ENCODE measurements around the gene PRPF39.
"Not testable (repeated sequence)": the region's sequence is repeated elsewhere in the genome, so short reads cannot be mapped to it uniquely, and the experiment has no call there.

Gene PRPF39

DNA sequence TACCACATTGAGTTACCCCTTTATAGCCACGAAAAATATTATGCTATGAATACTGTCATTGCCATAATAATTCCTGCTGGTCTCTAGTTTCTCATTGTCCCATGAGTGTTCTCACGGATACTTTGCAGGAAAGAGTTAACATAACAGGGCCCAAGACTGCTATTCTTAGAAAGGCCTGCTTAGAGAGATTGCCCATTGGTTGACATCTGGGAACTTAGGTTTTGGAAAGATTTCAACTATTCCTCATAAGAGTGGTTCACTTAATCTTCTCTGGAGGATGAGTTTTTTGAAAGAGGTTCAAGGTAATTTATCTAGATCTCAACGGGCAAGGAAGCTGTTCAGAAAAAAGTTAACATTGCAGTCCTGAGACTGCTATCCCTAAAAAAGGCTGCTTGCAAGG lies 18.4 kb upstream of the PRPF39 start:
- H3K36me3 ChIP-seq (ENCODE audit: insufficient read depth, low read length) = peaks cover 18% of the 10 kb centered on the region
- H3K4me3 ChIP-seq (ENCODE audit: low read length) = no peak overlapping the region
- H2AFZ ChIP-seq (ENCODE audit: low read depth, low read length) = no peak overlapping the region
- no peaks in the 10 kb centered on the region for H3K27me3 ChIP-seq (ENCODE audit: insufficient read depth, low read length)
- H3K9me3 ChIP-seq (ENCODE audit: low read length) = peaks cover 2% of the 10 kb centered on the region
- no peaks in the 10 kb centered on the region for H3K4me1 ChIP-seq (ENCODE audit: insufficient read depth, low read length)

- peaks cover 18% of the 10 kb centered on the region for H3K36me3 ChIP-seq (ENCODE audit: insufficient read depth, low read length)
- no peaks in the 10 kb centered on the region for H3K4me1 ChIP-seq (ENCODE audit: insufficient read depth, low read length)
- peaks cover 2% of the 10 kb centered on the region for H3K9me3 ChIP-seq (ENCODE audit: low read length)
- H3K27me3 ChIP-seq (ENCODE audit: insufficient read depth, low read length) = no peaks in the 10 kb centered on the region
- H2AFZ ChIP-seq (ENCODE audit: low read depth, low read length) = no peak overlapping the region
- no peak overlapping the region for H3K4me3 ChIP-seq (ENCODE audit: low read length)
These were observed 18.0 kb upstream of the PRPF39 start for GRCh38 chr14:45065956-45066355.

DNA sequence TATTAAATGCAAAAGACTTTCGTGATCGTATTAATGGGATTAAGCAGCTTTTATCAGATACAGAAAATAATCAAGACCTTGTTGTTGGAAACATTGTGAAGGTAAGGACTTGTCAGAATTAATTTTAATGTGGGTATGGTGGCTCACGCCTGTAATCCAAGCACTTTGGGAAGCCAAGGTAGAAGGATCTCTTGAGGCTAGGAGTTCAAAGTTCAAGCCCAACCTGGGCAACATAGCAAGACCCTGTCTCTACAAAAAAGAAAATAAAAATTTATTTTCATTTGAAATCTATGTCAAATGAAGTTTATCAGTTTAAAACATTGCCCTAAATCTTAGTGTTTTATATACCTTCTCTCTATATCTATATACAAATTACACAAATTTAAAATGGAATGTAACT lies 17.2 kb upstream of the PRPF39 start:
- no peaks in the 10 kb centered on the region for H3K4me1 ChIP-seq (ENCODE audit: insufficient read depth, low read length)
- peaks cover 2% of the 10 kb centered on the region for H3K9me3 ChIP-seq (ENCODE audit: low read length)
- no peak overlapping the region for H2AFZ ChIP-seq (ENCODE audit: low read depth, low read length)
- H3K36me3 ChIP-seq (ENCODE audit: insufficient read depth, low read length) = peaks cover 18% of the 10 kb centered on the region
- H3K27me3 ChIP-seq (ENCODE audit: insufficient read depth, low read length) = no peaks in the 10 kb centered on the region
- no peak overlapping the region for H3K4me3 ChIP-seq (ENCODE audit: low read length)

- Histone ChIP-seq H3K36me3 (ENCODE audit: insufficient read depth, low read length) (peaks cover 22% of the 10 kb centered on the region), H3K4me3 (ENCODE audit: low read length) (no peak overlapping the region), H3K27me3 (ENCODE audit: insufficient read depth, low read length) (no peaks in the 10 kb centered on the region), H3K4me1 (ENCODE audit: insufficient read depth, low read length) (no peaks in the 10 kb centered on the region), H3K9me3 (ENCODE audit: low read length) (peaks cover 2% of the 10 kb centered on the region), H2AFZ (ENCODE audit: low read depth, low read length) (no peak overlapping the region)
These were observed 15.5 kb upstream of the PRPF39 start for GRCh38 chr14:45068396-45068795.

DNA sequence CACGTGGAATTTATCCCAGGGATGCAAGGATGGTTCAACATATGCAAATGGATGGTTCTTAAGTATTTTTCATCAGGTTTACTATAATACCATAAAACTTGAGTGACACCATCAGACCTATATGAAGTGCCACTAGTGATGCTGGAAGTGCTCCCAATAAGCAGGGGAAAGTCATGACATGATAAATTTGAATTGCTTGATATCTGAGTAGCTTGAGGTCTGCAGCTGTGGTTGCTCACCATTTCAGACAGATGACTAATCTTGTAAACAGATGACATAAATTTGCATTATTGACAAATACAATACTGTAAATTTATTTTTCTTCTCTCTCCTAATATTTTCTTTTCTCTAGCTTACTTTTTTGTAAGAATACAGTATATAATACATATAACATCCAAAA lies 13.7 kb upstream of the PRPF39 start:
- H3K9me3 ChIP-seq (ENCODE audit: low read length) = peaks cover 2% of the 10 kb centered on the region
- H3K4me1 ChIP-seq (ENCODE audit: insufficient read depth, low read length) = no peaks in the 10 kb centered on the region
- H2AFZ ChIP-seq (ENCODE audit: low read depth, low read length) = no peak overlapping the region
- H3K36me3 ChIP-seq (ENCODE audit: insufficient read depth, low read length) = peaks cover 22% of the 10 kb centered on the region
- H3K27me3 ChIP-seq (ENCODE audit: insufficient read depth, low read length) = no peaks in the 10 kb centered on the region
- H3K4me3 ChIP-seq (ENCODE audit: low read length) = no peak overlapping the region

DNA sequence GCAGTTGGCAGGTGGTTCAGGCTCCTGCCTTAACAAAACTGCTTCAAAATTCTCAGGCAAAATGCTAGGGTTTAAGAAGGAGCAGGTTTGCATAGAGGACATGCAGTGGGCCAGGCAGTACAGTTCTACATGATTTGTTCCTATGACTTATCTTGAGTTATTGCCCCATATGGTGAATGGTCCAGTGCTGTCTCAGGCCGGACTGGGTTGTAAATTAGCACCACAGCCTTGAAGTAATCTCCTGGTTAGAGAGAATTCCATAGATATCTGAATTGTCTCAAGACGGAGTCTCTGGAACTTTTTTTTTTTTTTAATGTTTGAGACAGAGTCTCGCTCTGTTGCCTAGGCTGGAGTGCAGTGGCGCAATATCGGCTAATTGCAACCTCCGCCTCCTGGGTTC lies 11.8 kb upstream of the PRPF39 start:
- Histone ChIP-seq H2AFZ (ENCODE audit: low read depth, low read length) (no peak overlapping the region), H3K36me3 (ENCODE audit: insufficient read depth, low read length) (peaks cover 19% of the 10 kb centered on the region), H3K27me3 (ENCODE audit: insufficient read depth, low read length) (no peaks in the 10 kb centered on the region), H3K4me3 (ENCODE audit: low read length) (no peak overlapping the region), H3K4me1 (ENCODE audit: insufficient read depth, low read length) (no peaks in the 10 kb centered on the region), H3K9me3 (ENCODE audit: low read length) (peaks cover 2% of the 10 kb centered on the region)

- H3K9me3 ChIP-seq (ENCODE audit: low read length) = peaks cover 2% of the 10 kb centered on the region
- H2AFZ ChIP-seq (ENCODE audit: low read depth, low read length) = no peak overlapping the region
- H3K4me1 ChIP-seq (ENCODE audit: insufficient read depth, low read length) = no peaks in the 10 kb centered on the region
- no peak overlapping the region for H3K4me3 ChIP-seq (ENCODE audit: low read length)
- peaks cover 18% of the 10 kb centered on the region for H3K36me3 ChIP-seq (ENCODE audit: insufficient read depth, low read length)
- no peaks in the 10 kb centered on the region for H3K27me3 ChIP-seq (ENCODE audit: insufficient read depth, low read length)
These were observed 10.6 kb upstream of the PRPF39 start for GRCh38 chr14:45073231-45073879.

DNA sequence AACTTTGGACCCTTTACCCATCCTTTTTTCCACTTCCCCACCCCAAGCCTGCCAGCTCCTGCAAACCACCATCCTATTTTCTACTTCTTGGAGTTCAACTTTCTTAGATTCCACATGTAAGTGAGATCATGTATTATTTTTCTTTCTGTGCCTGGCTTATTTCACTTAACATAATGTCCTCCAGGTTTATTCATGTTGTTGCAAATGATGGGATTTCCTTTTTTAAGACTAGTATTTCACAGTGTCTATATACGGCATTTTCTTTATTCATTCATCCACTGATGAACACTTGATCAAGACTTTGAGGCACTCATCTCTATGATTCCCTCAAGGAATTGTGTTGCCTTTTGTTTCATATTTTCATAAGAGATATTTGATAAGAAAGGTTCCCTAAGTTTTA lies 5.6 kb upstream of the PRPF39 start:
- Histone ChIP-seq H2AFZ (ENCODE audit: low read depth, low read length) (no peak overlapping the region), H3K9me3 (ENCODE audit: low read length) (no peaks in the 10 kb centered on the region), H3K36me3 (ENCODE audit: insufficient read depth, low read length) (peaks cover under 1% of the 10 kb centered on the region), H3K27me3 (ENCODE audit: insufficient read depth, low read length) (no peaks in the 10 kb centered on the region), H3K4me1 (ENCODE audit: insufficient read depth, low read length) (peaks cover under 1% of the 10 kb centered on the region), H3K4me3 (ENCODE audit: low read length) (no peak overlapping the region)

DNA sequence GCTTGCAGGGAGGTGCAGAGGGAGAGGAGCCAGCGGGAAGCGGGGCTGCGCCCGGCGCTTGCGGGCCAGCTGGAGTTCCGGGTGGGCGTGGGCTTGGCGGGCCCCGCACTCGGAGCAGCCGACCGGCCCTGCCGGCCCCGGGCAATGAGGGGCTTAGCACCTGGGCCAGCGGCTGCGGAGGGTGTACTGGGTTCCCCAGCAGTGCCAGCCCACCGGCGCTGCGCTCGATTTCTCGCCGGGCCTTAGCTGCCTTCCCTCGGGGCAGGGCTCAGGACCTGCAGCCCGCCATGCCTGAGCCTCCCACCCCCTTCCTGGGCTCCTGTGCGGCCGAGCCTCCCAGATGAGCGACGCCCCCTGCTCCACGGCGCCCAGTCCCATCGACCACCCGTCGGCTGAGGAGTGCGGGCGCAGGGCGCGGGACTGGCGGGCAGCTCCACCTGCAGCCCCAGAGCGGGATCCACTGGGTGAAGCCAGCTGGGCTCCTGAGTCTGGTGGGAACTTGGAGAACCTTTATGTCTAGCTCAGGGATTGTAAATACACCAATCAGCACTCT lies 3.4 kb upstream of the PRPF39 start:
- not testable (repeated sequence) for H3K4me1 ChIP-seq (ENCODE audit: insufficient read depth, low read length); H2AFZ ChIP-seq (ENCODE audit: low read depth, low read length); H3K36me3 ChIP-seq (ENCODE audit: insufficient read depth, low read length); H3K27me3 ChIP-seq (ENCODE audit: insufficient read depth, low read length); H3K9me3 ChIP-seq (ENCODE audit: low read length); H3K4me3 ChIP-seq (ENCODE audit: low read length)

- H3K9me3 ChIP-seq (ENCODE audit: low read length); H3K4me3 ChIP-seq (ENCODE audit: low read length); H3K36me3 ChIP-seq (ENCODE audit: insufficient read depth, low read length); H2AFZ ChIP-seq (ENCODE audit: low read depth, low read length); H3K27me3 ChIP-seq (ENCODE audit: insufficient read depth, low read length): not testable (repeated sequence)
- peaks cover 14% of the 10 kb centered on the region for H3K4me1 ChIP-seq (ENCODE audit: insufficient read depth, low read length)
These were observed 2.8 kb upstream of the PRPF39 start for GRCh38 chr14:45081096-45081495.

DNA sequence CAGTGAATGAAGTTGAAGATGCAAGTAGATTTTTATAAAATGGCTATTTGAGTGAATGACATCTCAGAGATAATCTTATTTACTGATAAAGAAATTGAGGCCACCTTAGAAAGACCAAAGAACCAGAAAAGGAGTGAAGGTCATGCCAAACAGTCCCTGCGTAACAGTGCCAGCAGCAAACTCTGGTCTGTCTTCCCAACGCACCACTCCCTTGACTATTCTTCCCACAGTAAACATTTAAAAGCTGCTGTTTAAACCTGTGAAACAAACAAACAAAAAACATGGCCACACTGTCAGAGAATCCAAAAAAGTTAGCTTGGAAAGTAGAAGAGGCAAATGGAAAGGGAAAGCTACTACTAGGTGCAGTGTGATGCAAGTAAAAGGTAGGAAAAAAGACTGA lies 1.5 kb upstream of the PRPF39 start:
- Histone ChIP-seq H3K9me3 (ENCODE audit: low read length) (no peaks in the 10 kb centered on the region), H3K27me3 (ENCODE audit: insufficient read depth, low read length) (no peaks in the 10 kb centered on the region), H3K4me1 (ENCODE audit: insufficient read depth, low read length) (peaks cover 17% of the 10 kb centered on the region), H2AFZ (ENCODE audit: low read depth, low read length) (peak overlapping the region; percentile 90), H3K4me3 (ENCODE audit: low read length) (no peak overlapping the region), H3K36me3 (ENCODE audit: insufficient read depth, low read length) (no peaks in the 10 kb centered on the region)

DNA sequence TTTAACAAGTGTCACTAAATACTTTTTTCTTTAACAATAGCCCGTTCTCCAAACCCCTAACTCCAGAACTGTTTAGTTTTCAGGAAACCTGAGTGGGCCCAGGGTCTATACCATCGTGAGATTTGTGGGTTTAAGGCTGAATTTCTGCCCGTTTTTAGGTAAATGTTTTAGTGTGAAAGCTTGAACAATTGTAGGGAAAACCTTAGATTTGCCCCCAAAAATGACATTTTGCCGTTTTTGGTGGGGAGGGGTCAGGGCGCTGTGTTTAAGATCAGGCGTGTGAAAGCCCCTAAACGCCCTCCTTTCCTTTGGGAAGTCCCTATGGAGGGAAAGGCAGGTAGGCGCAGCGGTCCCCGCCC lies 320 bp upstream of the PRPF39 start:
- Histone ChIP-seq H3K9me3 (ENCODE audit: low read length) (no peaks in the 10 kb centered on the region), H3K36me3 (ENCODE audit: insufficient read depth, low read length) (no peaks in the 10 kb centered on the region), H3K4me1 (ENCODE audit: insufficient read depth, low read length) (peaks cover 17% of the 10 kb centered on the region), H2AFZ (ENCODE audit: low read depth, low read length) (peak overlapping the region; percentile 90), H3K4me3 (ENCODE audit: low read length) (peak overlapping the region; percentile 92), H3K27me3 (ENCODE audit: insufficient read depth, low read length) (no peaks in the 10 kb centered on the region)

DNA sequence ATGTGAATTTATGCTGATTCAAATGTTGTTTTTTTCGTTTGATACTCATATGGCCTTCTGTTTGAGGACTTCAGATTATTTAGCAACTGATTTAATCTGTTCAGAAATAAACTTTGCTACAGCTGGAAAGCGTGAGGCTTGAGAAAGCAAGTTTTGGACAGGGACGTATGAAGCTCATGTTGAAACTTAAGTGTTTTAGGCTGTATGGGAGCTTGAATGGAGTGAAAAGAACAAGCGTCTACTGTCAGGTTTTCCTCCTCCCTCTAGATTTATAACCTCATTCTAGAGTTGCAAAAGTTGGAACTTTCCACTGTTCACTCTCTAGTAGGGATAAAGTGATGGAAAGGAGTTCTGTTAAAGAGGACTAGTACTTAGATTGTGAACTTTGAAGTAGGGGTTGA lies 1.0 kb downstream of the PRPF39 start:
- H3K9me3 ChIP-seq (ENCODE audit: low read length) = no peaks in the 10 kb centered on the region
- peaks cover 4% of the 10 kb centered on the region for H3K36me3 ChIP-seq (ENCODE audit: insufficient read depth, low read length)
- H3K27me3 ChIP-seq (ENCODE audit: insufficient read depth, low read length) = no peaks in the 10 kb centered on the region
- H3K4me1 ChIP-seq (ENCODE audit: insufficient read depth, low read length) = peaks cover 19% of the 10 kb centered on the region
- H2AFZ ChIP-seq (ENCODE audit: low read depth, low read length) = no peak overlapping the region
- peak overlapping the region; percentile 92 for H3K4me3 ChIP-seq (ENCODE audit: low read length)

DNA sequence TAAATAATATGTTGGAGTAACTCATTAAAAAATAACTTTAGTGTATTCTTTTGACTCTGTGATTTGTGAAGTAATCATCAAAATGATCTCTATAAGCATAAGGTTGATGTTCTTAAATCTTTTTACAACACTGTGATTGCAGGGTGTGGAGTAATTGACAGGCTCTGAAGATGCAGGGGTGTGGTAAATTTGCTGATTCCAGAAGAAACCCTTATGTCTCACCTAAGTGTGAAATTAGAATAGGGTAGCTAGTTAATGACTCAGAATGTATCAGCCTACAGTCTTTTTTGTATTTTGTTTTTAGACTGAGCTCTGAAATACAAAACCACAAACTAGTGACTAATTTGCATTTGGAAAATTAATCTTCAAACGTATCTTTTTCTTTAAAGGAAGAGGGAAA lies 5.9 kb downstream of the PRPF39 start:
- no peak overlapping the region for H2AFZ ChIP-seq (ENCODE audit: low read depth, low read length)
- peaks cover 9% of the 10 kb centered on the region for H3K36me3 ChIP-seq (ENCODE audit: insufficient read depth, low read length)
- H3K27me3 ChIP-seq (ENCODE audit: insufficient read depth, low read length) = no peaks in the 10 kb centered on the region
- H3K9me3 ChIP-seq (ENCODE audit: low read length) = no peaks in the 10 kb centered on the region
- H3K4me3 ChIP-seq (ENCODE audit: low read length) = no peak overlapping the region
- peaks cover 17% of the 10 kb centered on the region for H3K4me1 ChIP-seq (ENCODE audit: insufficient read depth, low read length)

Data from neuron (in vitro differentiated cells).